ENCODE measurements around the gene MYO3A.
"Not testable (repeated sequence)": the region's sequence is repeated elsewhere in the genome, so short reads cannot be mapped to it uniquely, and the experiment has no call there.

MYO3A gene

GRCh38 chr10:26087666-26088065 lies 153.6 kb downstream of the MYO3A start:
- DNase-seq (ENCODE audit: low read depth): no peak
- TF ChIP-seq CTCF (IDR thresholded peaks at IDR 0.05; ENCODE audit: control insufficient read depth, insufficient read depth, low read depth, low read length, missing control alignments): no peak
- H3K4me3 ChIP-seq (ENCODE audit: control insufficient read depth, low read depth, low read length): no peak overlapping the region

- no peak for TF ChIP-seq CTCF (IDR thresholded peaks at IDR 0.05; ENCODE audit: control insufficient read depth, insufficient read depth, low read depth, low read length, missing control alignments)
- H3K4me3 ChIP-seq (ENCODE audit: control insufficient read depth, low read depth, low read length): no peak overlapping the region
- DNase-seq (ENCODE audit: low read depth): no peak
These were observed 156.0 kb downstream of the MYO3A start for GRCh38 chr10:26090026-26090425.

- DNase-seq (ENCODE audit: low read depth): no peak
- H3K4me3 ChIP-seq (ENCODE audit: control insufficient read depth, low read depth, low read length): no peak overlapping the region
- TF ChIP-seq CTCF (IDR thresholded peaks at IDR 0.05; ENCODE audit: control insufficient read depth, insufficient read depth, low read depth, low read length, missing control alignments): no peak
These were observed 156.7 kb downstream of the MYO3A start for GRCh38 chr10:26090762-26091161.

- H3K4me3 ChIP-seq (ENCODE audit: control insufficient read depth, low read depth, low read length): no peak overlapping the region
- TF ChIP-seq CTCF (IDR thresholded peaks at IDR 0.05; ENCODE audit: control insufficient read depth, insufficient read depth, low read depth, low read length, missing control alignments): no peak
- no peak for DNase-seq (ENCODE audit: low read depth)
These were observed 159.2 kb downstream of the MYO3A start for GRCh38 chr10:26093229-26093628.

- no peak for DNase-seq (ENCODE audit: low read depth)
These were observed 161.8 kb downstream of the MYO3A start for GRCh38 chr10:26095781-26096180.

GRCh38 chr10:26097549-26097948 lies 163.5 kb downstream of the MYO3A start:
- DNase-seq (ENCODE audit: low read depth); H3K4me3 ChIP-seq (ENCODE audit: control insufficient read depth, low read depth, low read length): not testable (repeated sequence)

More at GRCh38 chr10:26095781-26096180, 161.8 kb downstream of the MYO3A start:
- H3K4me3 ChIP-seq (ENCODE audit: control insufficient read depth, low read depth, low read length): no peak overlapping the region
- TF ChIP-seq CTCF (IDR thresholded peaks at IDR 0.05; ENCODE audit: control insufficient read depth, insufficient read depth, low read depth, low read length, missing control alignments): no peak

GRCh38 chr10:26112532-26112931 lies 178.5 kb downstream of the MYO3A start:
- H3K4me3 ChIP-seq (ENCODE audit: control insufficient read depth, low read depth, low read length): no peak overlapping the region
- DNase-seq (ENCODE audit: low read depth): peak; percentile 34
- no peak for TF ChIP-seq CTCF (IDR thresholded peaks at IDR 0.05; ENCODE audit: control insufficient read depth, insufficient read depth, low read depth, low read length, missing control alignments)
